SK-N-MC (cell line): ENCODE results near the gene NT5DC1.
A peak's percentile ranks its signal among the peaks of the same experiment; 100 is the strongest.

Experiments used
- DNase-seq: peaks from one replicate; pipeline ENCODE4 v3.0.0-alpha.2; 2011; ENCODE audit warnings: low read depth, low spot score
- H3K27ac ChIP-seq: fragments of 200-600 bp; sonication (generic); 2 replicates; pipeline ENCODE4 v1.5.1; 2016; ENCODE audit warnings: mixed run types
- H3K36me3 ChIP-seq: fragments of 200-600 bp; sonication (generic); 2 replicates; pipeline ENCODE4 v1.6.1; 2017; ENCODE audit warnings: antibody characterized with exemption, low read length, mixed read lengths; ENCODE audit not compliant: insufficient read depth
- H3K4me3 ChIP-seq: fragments of 200-600 bp; sonication (generic); 2 replicates; pipeline ENCODE4 v1.5.1; 2016
- H3K9ac ChIP-seq: fragments of 200-600 bp; sonication (generic); 2 replicates; pipeline ENCODE4 v1.8.0; 2017; ENCODE audit warnings: mixed run types, mixed read lengths; ENCODE audit not compliant: insufficient read length
- H3K9me3 ChIP-seq: fragments of 200-600 bp; sonication (generic); 2 replicates; pipeline ENCODE4 v1.6.1; 2017; ENCODE audit warnings: low read depth, mild to moderate bottlenecking, antibody characterized with exemption, low read length, moderate library complexity, mixed read lengths
- EZH2 ChIP-seq: fragments of 200-600 bp; sonication (generic); IDR thresholded peaks from one replicate; pipeline ENCODE4 v1.6.1; 2017; ENCODE audit warnings: antibody characterized with exemption
- FOXP2 ChIP-seq: optimal IDR thresholded peaks from 2 replicates; pipeline ENCODE3; 2011; ENCODE audit warnings: mild to moderate bottlenecking, moderate library complexity; ENCODE audit not compliant: insufficient read depth; ENCODE audit errors: extremely low read length, control extremely low read depth
- POLR2AphosphoS5 ChIP-seq: IDR thresholded peaks from 2 replicates; pipeline ENCODE4 v1.6.1; 2012; ENCODE audit warnings: mild to moderate bottlenecking, low read depth, low read length, borderline replicate concordance

The NT5DC1 gene

DNA sequence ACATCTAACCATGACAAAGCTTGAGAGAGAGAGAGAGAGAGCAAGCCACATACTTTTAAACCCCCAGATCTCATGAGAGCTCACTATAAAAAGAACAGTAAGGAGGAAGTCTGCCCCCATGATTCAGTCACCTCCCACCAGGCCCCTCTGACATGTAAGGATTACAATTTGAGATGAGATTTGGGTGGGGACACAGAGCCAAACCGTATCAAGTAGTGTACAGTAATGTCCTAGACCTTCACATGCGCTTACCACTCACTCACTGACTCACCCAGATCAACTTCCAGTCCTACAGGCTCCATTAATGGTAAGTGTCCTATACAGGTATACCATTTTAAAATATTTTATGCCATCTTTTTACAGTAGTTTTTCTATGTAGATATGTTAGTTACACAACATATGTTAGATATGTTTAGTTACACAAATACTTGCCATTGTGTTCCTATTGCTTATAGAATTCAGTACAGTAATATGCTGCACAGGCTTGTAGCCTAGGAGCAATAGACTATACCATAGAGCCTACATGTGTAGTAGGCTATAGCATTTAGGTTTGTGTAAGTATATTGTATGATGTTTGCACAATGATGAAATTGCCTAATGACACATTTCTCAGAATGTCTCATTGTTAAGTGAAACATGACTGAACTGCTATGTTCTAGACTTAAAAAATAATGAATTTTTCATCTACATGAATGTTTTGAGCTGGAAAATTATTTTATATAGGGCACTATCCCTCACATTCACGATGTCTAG, 167.4 kb downstream of the NT5DC1 start:
- no peak for DNase-seq
- TF ChIP-seq POLR2AphosphoS5 (no peak), FOXP2 (no peak), EZH2 (no peak)
- 0 out of 2 replicates have a peak overlapping the region, but pooled peaks have one; percentile 18 for H3K4me3 ChIP-seq
- H3K36me3 ChIP-seq: 0 out of 2 replicates have a peak, but pooled peaks cover 3% of the 10 kb centered on the region
- H3K9me3 ChIP-seq: no peaks in the 10 kb centered on the region
- no peak overlapping the region for H3K9ac ChIP-seq
- H3K27ac ChIP-seq: no peak overlapping the region

DNA sequence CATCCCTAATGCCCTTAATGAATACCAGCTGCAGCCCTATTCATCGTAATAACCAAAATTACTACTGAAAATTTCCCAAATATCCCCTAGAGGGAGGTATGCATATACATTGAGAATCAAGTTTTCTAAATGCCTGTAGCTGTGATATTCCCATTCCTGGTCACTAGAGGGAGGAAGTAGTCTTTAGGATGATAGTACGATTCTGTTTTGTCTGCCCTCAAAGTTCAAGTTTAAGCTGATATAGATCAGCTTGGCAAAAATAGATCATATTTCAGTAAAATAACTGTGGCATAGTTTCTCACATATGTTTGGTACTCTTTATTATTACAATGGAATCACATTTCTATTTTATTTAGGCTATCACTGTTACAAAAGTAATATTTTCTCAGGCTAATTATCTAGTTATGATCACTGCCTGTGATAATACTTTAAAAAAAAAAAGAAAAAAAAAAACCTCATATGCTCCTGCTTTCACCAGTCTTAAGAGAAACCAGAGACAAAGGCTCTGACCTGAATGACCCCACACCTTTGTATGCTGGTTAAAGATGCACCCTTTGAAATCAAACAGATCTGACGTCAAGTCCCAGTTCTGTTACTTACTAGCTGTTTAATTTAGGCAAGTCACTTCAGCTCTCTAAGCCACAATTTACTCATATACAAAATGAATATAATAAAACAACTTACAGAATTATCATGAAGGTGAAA, 168.1 kb downstream of the NT5DC1 start:
- no peak overlapping the region for H3K9ac ChIP-seq
- H3K36me3 ChIP-seq: peaks cover 7% of the 10 kb centered on the region; the same call in 1 of the 2 replicates
- no peak overlapping the region for H3K27ac ChIP-seq
- DNase-seq: peak; percentile 89
- no peak overlapping the region for H3K4me3 ChIP-seq
- no peaks in the 10 kb centered on the region for H3K9me3 ChIP-seq
- TF ChIP-seq EZH2 (no peak), POLR2AphosphoS5 (no peak), FOXP2 (no peak)

DNA sequence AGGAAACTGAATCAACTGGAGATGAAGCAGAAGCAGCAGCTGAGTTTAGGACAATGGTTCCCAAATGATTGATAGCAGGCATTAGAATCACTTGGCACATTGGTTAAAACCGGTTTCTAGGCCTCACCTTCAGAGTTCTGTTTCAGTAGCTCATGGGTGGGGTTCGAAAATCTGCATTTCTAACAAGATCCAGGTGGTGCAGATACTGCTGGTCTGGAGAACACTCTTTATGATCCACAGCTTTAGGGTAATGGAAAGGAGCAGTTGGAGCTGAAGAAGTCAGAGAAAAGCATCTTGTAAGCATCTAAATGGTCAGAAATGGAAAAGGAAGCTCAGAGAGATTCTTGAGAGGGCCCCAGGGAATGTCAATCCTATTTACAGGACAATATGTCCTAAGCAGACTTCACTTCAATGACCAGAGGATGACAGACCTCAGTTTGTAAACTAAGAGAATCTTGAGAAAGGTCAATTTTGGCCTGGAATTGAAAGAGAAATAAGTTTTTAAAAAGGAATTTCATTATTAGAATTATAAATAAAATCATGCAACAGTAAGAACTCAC, 170.6 kb downstream of the NT5DC1 start:
- H3K27ac ChIP-seq: no peak overlapping the region

DNA sequence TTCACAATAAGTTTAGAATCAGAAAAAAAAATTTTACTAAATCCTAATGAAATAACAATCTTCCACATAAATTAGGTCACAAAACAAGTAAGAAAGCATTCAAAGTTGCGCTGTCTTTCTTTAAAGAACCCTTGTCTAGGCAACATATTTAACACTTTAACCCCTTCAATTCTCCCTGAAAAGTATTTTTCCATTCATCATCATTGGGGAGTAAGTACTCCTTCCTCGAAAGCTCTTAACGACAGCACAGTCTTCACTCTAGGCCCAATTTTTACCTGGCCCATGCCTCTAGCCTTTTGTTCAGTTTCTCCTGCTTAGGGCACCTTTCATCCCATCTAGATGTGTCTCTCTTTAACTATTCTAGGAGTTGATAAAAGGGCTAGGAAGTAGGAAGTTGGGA, 176.5 kb downstream of the NT5DC1 start:
- peak overlapping the region; percentile 67 for H3K9ac ChIP-seq
- H3K4me3 ChIP-seq: peak overlapping the region; percentile 75
- no peak overlapping the region for H3K27ac ChIP-seq
- H3K9me3 ChIP-seq: no peaks in the 10 kb centered on the region
- peaks cover 12% of the 10 kb centered on the region for H3K36me3 ChIP-seq
- DNase-seq: no peak
- TF ChIP-seq POLR2AphosphoS5: no peak
- TF ChIP-seq EZH2: no peak

More for the DNA sequence above, 170.6 kb downstream of the NT5DC1 start:
- Histone ChIP-seq H3K9me3 (no peaks in the 10 kb centered on the region), H3K36me3 (peaks cover 5% of the 10 kb centered on the region), H3K4me3 (no peak overlapping the region), H3K9ac (no peak overlapping the region)
- no peak for DNase-seq
- TF ChIP-seq EZH2: no peak

DNA sequence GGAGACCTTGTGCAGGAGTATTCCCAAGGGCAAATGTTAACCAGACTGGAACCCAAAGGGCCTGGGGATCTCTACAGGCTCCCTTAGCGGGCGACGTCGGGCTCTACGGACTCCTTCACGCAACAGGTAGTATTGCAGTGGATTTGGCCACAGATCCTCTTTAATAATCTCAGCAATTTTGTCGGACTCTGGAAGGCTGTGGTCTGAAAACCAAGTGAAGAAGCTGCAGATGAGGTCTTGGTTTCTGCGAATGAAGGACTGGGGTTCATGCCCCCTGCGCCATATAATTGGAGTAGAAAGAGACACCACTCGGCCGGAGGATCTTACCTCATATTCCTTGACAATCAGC, 177.8 kb downstream of the NT5DC1 start:
- peak overlapping the region; percentile 98 for H3K4me3 ChIP-seq
- no peak for DNase-seq

DNA sequence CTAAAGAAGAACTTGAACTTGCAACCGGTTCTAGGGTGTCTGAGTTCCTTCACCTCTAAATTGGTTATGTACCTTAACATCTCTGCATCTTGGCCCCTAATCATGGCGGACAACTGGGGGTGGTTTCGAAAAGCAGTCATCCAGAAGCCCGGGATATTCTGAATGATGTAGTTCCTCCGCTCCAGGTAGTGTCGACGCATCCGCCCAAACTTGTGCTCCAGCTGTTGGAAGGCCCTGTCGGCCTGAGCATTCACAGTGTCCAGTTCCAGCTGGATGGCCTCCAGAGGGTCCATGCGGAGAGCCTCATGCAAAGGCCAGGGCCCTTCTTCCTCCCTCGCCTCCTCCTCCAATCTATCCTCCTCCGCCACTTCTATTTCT, 178.2 kb downstream of the NT5DC1 start:
- Histone ChIP-seq H3K9me3 (no peaks in the 10 kb centered on the region), H3K4me3 (peak overlapping the region; percentile 98), H3K27ac (no peak overlapping the region), H3K9ac (peak overlapping the region; percentile 93), H3K36me3 (peaks cover 7% of the 10 kb centered on the region; the same call in 1 of the 2 replicates)
- no peak for DNase-seq
- TF ChIP-seq FOXP2 (no peak), EZH2 (no peak), POLR2AphosphoS5 (no peak)

More for the DNA sequence above, 177.8 kb downstream of the NT5DC1 start:
- no peaks in the 10 kb centered on the region for H3K9me3 ChIP-seq
- TF ChIP-seq EZH2 (no peak), POLR2AphosphoS5 (no peak), FOXP2 (no peak)
- H3K9ac ChIP-seq: peak overlapping the region; percentile 93
- H3K36me3 ChIP-seq: peaks cover 8% of the 10 kb centered on the region; the same call in 1 of the 2 replicates
- H3K27ac ChIP-seq: no peak overlapping the region

DNA sequence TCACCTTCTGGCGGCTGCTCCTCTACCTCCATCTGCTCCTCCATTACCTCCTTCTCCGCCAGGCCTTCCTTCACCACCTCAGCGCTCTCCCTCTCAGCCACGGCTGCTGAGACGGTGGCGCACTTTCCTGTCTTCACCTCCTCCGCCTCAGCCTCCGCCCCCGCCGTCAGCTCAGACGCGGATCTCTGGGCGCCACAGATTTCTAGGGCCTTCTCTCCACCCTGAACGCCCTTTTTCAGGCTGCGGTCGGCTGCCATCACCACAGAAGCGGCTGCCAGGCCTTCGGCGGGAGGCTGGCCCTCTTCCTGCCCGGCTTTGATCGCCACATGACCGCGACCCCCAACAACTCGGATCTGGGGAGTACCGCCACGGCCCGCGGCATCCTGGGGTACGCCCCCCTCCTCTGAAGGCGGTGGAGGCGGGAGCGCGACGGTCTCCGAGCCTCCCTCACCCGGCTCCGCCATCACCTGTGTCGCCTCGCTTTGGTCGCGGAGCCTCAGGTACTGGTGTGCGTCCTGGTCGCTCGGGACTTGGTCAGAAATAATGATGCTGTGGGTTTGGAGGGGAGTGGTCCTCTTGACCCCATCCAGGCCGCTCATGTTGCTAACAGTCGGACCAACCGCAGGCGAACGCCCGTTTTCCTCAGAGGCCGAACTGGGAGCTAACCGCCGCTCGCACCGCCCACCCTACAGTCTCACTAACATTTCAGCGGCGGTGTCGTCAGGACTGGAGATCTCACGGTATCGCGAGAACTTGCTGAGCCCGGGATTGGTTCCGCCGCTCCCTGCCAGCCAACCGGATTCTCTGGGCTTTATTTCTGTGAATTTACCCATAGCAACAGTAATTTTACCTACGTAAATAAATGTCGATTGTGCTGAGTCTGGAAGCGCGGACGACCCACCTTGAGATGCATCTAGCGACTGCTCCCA, 178.8 kb downstream of the NT5DC1 start, which contains the start of gene TSPYL1:
TSPYL1 (minus strand) TSS at position 699 of the 929 bp plus-strand sequence; CDS start at position 599, 100 bp downstream.
- Histone ChIP-seq H3K27ac (0 out of 2 replicates have a peak within 1 kb of the TSS, but pooled peaks have one; percentile 32), H3K9ac (peak within 1 kb of the TSS; percentile 93), H3K36me3 (peaks cover 7% of the 10 kb centered on the region; the same call in 1 of the 2 replicates), H3K9me3 (no peaks in the 10 kb centered on the region), H3K4me3 (peak within 1 kb of the TSS; percentile 98)
- TF ChIP-seq EZH2 (no peak), POLR2AphosphoS5 (peak; percentile 95), FOXP2 (no peak)
- peak; percentile 88 for DNase-seq
